SU-DHL-6 (cell line): ENCODE measurements around the gene EMC1.
"Not testable (repeated sequence)": the region's sequence is repeated elsewhere in the genome, so short reads cannot be mapped to it uniquely, and the experiment has no call there.

Experiments
- H2AFZ ChIP-seq: fragments of 200-600 bp; sonication (generic); 2 replicates; pipeline ENCODE4 v1.6.1; 2014; ENCODE audit warnings: low read depth, mild to moderate bottlenecking, moderate library complexity, mixed read lengths, antibody characterized with exemption, low read length; ENCODE audit not compliant: severe bottlenecking
- H3F3A ChIP-seq: fragments of 200-600 bp; shearing (Covaris generic); 2 replicates; pipeline ENCODE4 v1.6.0; 2016; ENCODE audit warnings: antibody characterized with exemption, mild to moderate bottlenecking; ENCODE audit not compliant: insufficient read depth
- H3K27ac ChIP-seq: fragments of 200-600 bp; sonication (generic); 2 replicates; pipeline ENCODE4 v1.5.1; 2016; ENCODE audit warnings: low read depth, mild to moderate bottlenecking, low read length, moderate library complexity, mixed read lengths
- H3K27me3 ChIP-seq: fragments of 200-600 bp; sonication (generic), shearing (Covaris generic); 2 replicates; pipeline ENCODE4 v1.6.0; 2014; ENCODE audit warnings: mild to moderate bottlenecking, low read length
- H3K36me3 ChIP-seq: fragments of 200-600 bp; sonication (generic); 2 replicates; pipeline ENCODE4 v1.6.1; 2014; ENCODE audit warnings: mild to moderate bottlenecking, low read length, mixed read lengths
- H3K4me2 ChIP-seq: fragments of 300-600, 200-600 bp; shearing (Covaris generic), sonication (generic); 2 replicates; pipeline ENCODE4 v1.6.0; 2014; ENCODE audit warnings: low read length, low read depth, mild to moderate bottlenecking; ENCODE audit not compliant: poor library complexity, severe bottlenecking
- H3K4me3 ChIP-seq: fragments of 200-600 bp; sonication (generic); 2 replicates; pipeline ENCODE4 v1.5.1; 2014; ENCODE audit warnings: antibody characterized with exemption, low read length, mild to moderate bottlenecking, mixed read lengths; ENCODE audit not compliant: insufficient read depth, poor library complexity, severe bottlenecking
- H3K79me2 ChIP-seq: fragments of 200-600 bp; sonication (generic); 2 replicates; pipeline ENCODE4 v1.6.1; 2014; ENCODE audit warnings: mild to moderate bottlenecking, low read length, moderate library complexity; ENCODE audit not compliant: insufficient read depth
- H3K9ac ChIP-seq: fragments of 200-600 bp; sonication (generic); 2 replicates; pipeline ENCODE4 v1.7.0; 2014; ENCODE audit warnings: mild to moderate bottlenecking, low read length
- H3K9me2 ChIP-seq: fragments of 200-600 bp; sonication (generic); replicated peaks from 2 replicates; pipeline ENCODE4 v1.6.1; 2014; ENCODE audit warnings: low read length; ENCODE audit not compliant: insufficient read depth
- H3K9me3 ChIP-seq: fragments of 200-600 bp; sonication (generic); 2 replicates; pipeline ENCODE4 v1.6.1; 2014; ENCODE audit warnings: low read length, mixed read lengths; ENCODE audit not compliant: insufficient read depth
- H4K20me1 ChIP-seq: fragments of 200-600 bp; sonication (generic); 2 replicates; pipeline ENCODE4 v1.6.1; 2014; ENCODE audit warnings: low read depth, mild to moderate bottlenecking, antibody characterized with exemption, low read length, moderate library complexity, mixed read lengths
- EZH2phosphoT487 ChIP-seq: fragments of 200-600 bp; sonication (generic), shearing (Covaris generic); conservative IDR thresholded peaks from 2 replicates; pipeline ENCODE4 v1.6.1; 2018; ENCODE audit warnings: mild to moderate bottlenecking, antibody characterized with exemption, low read length, moderate library complexity, mixed read lengths
- TF ChIP-seq, protein P1 (sequence below): fragments of 200-600 bp; sonication (generic); IDR thresholded peaks from one replicate; pipeline ENCODE4 v1.5.1; 2017; ENCODE audit warnings: antibody characterized with exemption, mild to moderate bottlenecking, low read length, moderate library complexity; ENCODE audit not compliant: insufficient read depth, poor library complexity, severe bottlenecking

Gene EMC1

DNA sequence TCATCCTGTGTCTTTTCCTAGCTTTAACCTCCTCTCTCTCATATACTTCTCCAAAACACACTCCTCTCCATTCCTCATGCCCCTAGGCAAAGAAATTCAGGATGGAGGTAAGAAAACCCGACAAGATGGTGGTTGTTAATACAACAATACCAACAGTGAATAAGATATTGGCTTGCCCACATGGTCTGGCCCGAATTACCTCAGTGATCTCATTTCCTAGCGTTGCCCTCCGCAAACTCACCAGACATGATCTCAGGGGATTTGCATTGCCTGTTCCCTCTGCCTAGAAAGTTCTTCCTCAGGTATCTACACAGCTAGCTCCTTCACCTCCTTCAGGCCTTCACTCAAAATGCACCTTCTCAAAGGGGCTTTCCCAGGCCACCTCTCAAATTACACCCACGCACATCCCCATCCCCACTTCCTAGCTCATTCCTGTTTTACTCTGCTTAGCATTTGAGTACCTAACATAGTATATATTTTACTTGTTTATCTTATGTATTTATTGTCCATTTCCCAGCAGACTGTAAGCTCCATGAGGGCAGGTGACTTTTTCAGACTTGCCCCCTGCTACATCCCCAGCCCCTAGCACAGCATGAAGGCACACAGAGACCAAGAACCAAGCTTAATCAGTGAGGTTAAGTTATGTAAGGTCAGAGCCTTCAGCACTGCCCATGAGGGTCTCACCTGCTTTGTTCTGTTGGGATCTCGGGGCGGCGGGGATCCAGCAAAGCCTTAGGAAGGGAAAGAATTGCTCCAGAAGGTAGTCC lies 31.1 kb downstream of the EMC1 start:
- H3K9ac ChIP-seq = no peak overlapping the region
- no peaks in the 10 kb centered on the region for H4K20me1 ChIP-seq
- 0 out of 2 replicates have a peak, but pooled peaks cover 5% of the 10 kb centered on the region for H3F3A ChIP-seq
- H2AFZ ChIP-seq = no peak overlapping the region
- H3K27me3 ChIP-seq = no peaks in the 10 kb centered on the region
- no peak overlapping the region for H3K4me2 ChIP-seq
- H3K36me3 ChIP-seq = peaks cover 26% of the 10 kb centered on the region; the same call in 1 of the 2 replicates
- peaks cover 21% of the 10 kb centered on the region for H3K79me2 ChIP-seq
- no peaks in the 10 kb centered on the region for H3K9me3 ChIP-seq
- H3K4me3 ChIP-seq = no peak overlapping the region
- no peaks in the 10 kb centered on the region for H3K9me2 ChIP-seq
- TF ChIP-seq, protein P1, sequence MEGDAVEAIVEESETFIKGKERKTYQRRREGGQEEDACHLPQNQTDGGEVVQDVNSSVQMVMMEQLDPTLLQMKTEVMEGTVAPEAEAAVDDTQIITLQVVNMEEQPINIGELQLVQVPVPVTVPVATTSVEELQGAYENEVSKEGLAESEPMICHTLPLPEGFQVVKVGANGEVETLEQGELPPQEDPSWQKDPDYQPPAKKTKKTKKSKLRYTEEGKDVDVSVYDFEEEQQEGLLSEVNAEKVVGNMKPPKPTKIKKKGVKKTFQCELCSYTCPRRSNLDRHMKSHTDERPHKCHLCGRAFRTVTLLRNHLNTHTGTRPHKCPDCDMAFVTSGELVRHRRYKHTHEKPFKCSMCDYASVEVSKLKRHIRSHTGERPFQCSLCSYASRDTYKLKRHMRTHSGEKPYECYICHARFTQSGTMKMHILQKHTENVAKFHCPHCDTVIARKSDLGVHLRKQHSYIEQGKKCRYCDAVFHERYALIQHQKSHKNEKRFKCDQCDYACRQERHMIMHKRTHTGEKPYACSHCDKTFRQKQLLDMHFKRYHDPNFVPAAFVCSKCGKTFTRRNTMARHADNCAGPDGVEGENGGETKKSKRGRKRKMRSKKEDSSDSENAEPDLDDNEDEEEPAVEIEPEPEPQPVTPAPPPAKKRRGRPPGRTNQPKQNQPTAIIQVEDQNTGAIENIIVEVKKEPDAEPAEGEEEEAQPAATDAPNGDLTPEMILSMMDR = no peak
- no peak for TF ChIP-seq EZH2phosphoT487
- H3K27ac ChIP-seq = no peak overlapping the region

DNA sequence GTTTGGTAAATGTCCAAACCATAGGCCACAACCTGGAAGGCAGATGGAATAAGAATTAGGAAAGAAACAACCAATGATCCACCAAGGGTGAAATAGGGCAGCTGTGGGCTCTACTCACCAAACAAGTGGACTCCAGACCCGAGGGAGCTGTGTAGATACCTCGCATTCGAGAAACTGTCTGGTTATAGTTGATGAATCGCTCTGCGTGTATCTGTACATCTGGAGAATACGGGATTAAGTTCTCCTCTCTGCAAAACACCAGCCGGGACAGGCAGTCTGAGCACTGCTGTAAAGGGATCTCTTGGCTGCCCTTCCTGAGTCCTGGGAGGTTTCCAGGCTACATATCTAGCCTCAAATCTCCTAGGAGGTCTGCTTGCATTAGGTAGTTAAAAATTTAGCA lies 31.9 kb downstream of the EMC1 start:
- Histone ChIP-seq H3K9ac (no peak overlapping the region), H3F3A (0 out of 2 replicates have a peak, but pooled peaks cover 5% of the 10 kb centered on the region), H3K27me3 (no peaks in the 10 kb centered on the region), H3K9me3 (no peaks in the 10 kb centered on the region), H3K4me2 (no peak overlapping the region), H3K36me3 (peaks cover 26% of the 10 kb centered on the region; the same call in 1 of the 2 replicates), H3K79me2 (peaks cover 25% of the 10 kb centered on the region), H2AFZ (no peak overlapping the region), H3K4me3 (no peak overlapping the region), H3K27ac (no peak overlapping the region), H3K9me2 (no peaks in the 10 kb centered on the region), H4K20me1 (no peaks in the 10 kb centered on the region)
- no peak for TF ChIP-seq EZH2phosphoT487
- TF ChIP-seq, protein P1 = no peak

DNA sequence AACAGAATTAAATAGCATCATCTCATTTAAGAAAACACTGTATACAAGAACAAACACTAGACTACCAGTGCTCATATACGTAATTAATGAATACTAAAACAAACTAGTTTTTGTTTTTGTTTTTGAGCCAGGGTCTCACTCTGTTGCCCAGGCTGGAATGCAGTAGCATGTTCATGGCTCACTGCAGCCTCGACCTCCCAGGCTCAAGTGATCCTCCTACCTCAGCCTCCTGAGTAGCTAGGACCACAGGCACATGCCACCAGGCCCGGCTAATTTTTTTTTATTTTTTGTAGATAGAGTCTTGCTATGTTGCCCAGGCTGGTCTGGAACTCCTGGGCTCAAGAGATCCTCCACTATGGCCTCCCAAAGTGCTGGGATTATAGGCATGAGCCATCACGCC lies 34.7 kb downstream of the EMC1 start:
- H3K36me3 ChIP-seq = peaks cover 34% of the 10 kb centered on the region; the same call in 1 of the 2 replicates
- not testable (repeated sequence) for H3K9me3 ChIP-seq, H3K4me2 ChIP-seq, H3K27me3 ChIP-seq, H2AFZ ChIP-seq, H4K20me1 ChIP-seq, H3K9me2 ChIP-seq, H3F3A ChIP-seq, H3K9ac ChIP-seq, H3K4me3 ChIP-seq, H3K27ac ChIP-seq
- H3K79me2 ChIP-seq = peaks cover 50% of the 10 kb centered on the region

DNA sequence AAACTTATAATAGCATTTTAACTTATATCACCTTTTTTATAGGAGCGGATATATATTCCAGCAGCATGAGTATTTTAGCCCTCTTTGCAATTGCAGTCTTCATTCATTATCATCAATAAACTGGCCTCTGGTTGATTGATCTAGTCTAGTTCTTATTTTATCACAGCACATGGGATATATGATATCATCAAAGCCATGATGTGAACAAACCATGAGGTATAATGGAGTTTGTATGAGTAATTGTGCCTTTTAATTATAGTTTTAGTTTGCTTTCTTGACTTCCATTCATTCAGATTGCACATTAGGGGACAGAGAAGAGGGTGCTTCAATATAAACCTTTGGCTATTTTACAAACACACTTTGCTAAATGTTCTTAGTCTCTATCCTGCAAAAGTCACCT lies 37.7 kb downstream of the EMC1 start:
- no peaks in the 10 kb centered on the region for H3K9me2 ChIP-seq
- H3F3A ChIP-seq = peaks cover 7% of the 10 kb centered on the region; the same call in 1 of the 2 replicates
- H3K27ac ChIP-seq = no peak overlapping the region
- no peaks in the 10 kb centered on the region for H3K27me3 ChIP-seq
- H3K4me2 ChIP-seq = no peak overlapping the region
- H3K36me3 ChIP-seq = peaks cover 23% of the 10 kb centered on the region; the same call in 1 of the 2 replicates
- TF ChIP-seq, protein P1 = no peak
- peaks cover 7% of the 10 kb centered on the region for H4K20me1 ChIP-seq
- peaks cover 77% of the 10 kb centered on the region for H3K79me2 ChIP-seq
- H3K9me3 ChIP-seq = no peaks in the 10 kb centered on the region
- no peak overlapping the region for H3K9ac ChIP-seq
- H2AFZ ChIP-seq = no peak overlapping the region
- H3K4me3 ChIP-seq = no peak overlapping the region
